Type B pancreatic cell (in vitro differentiated cells): Measurements from ENCODE around the gene GTPBP3. TPM values are rescaled to one million over a fixed set of nuclear protein-coding genes. Genes with fewer than 3 reads are reported as not detected.

ENCODE experiments used
- DNase-seq: peaks from one replicate; pipeline ENCODE4 v3.0.0; 2021; ENCODE audit warnings: mixed read lengths; ENCODE audit not compliant: unreplicated experiment; ENCODE audit errors: extremely low spot score
- H3K27ac Mint-ChIP-seq: 2 replicates; pipeline ENCODE4 v1.8.0; 2021; ENCODE audit warnings: mild to moderate bottlenecking, mixed read lengths
- H3K27me3 Mint-ChIP-seq: 2 replicates; pipeline ENCODE4 v1.8.0; 2021; ENCODE audit warnings: mixed read lengths
- H3K36me3 Mint-ChIP-seq: 2 replicates; pipeline ENCODE4 v1.8.0; 2021; ENCODE audit warnings: mixed read lengths
- H3K4me1 Mint-ChIP-seq: one replicate; pipeline ENCODE4 v1.8.0; 2021; ENCODE audit warnings: mixed read lengths; ENCODE audit not compliant: unreplicated experiment
- H3K4me3 Mint-ChIP-seq: 2 replicates; pipeline ENCODE4 v1.8.0; 2021; ENCODE audit warnings: mild to moderate bottlenecking, mixed read lengths
- H3K9me3 Mint-ChIP-seq: 2 replicates; pipeline ENCODE4 v1.8.0; 2021; ENCODE audit warnings: mixed read lengths
- total RNA-seq: library from RNA; stranded (reverse); gene quantifications from 2 replicates; pipeline ENCODE4 v1.2.1, GENCODE V29; 2021; ENCODE audit warnings: low replicate concordance
- TF ChIP-seq, protein P1 (sequence below): fragments of 200-600 bp; sonication (generic); conservative IDR thresholded peaks from 2 replicates; pipeline ENCODE4 v1.5.0; 2021; ENCODE audit warnings: antibody characterized with exemption, mild to moderate bottlenecking

The GTPBP3 gene
- total RNA-seq, 1 donor from 2014 or later = 48.4 TPM

DNA sequence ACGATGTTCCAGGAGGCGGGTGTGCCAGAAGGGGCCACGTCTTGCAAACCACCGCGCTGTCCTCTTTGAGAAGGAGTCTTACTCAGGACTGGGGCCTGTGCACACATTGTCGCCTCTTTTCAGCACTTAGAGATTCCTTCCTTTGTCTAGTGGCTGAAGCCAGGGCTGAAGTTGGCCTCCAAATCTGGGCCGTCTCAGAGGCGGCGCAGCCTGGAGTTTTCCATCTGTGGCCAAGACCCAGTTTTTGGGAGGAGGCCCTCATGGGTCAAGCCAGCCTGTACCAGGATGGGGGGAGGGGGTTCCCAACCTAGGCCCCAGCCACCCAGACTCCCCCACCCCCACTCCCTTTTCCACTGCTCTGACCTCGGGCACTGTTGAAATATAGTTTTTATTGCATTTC, 14.5 kb upstream of the GTPBP3 start:
- DNase-seq = no peak
- peaks cover 3% of the 10 kb centered on the region for H3K36me3 Mint-ChIP-seq
- no peak overlapping the region for H3K4me3 Mint-ChIP-seq
- peak overlapping the region; percentile 74 for H3K27ac Mint-ChIP-seq
- no peaks in the 10 kb centered on the region for H3K9me3 Mint-ChIP-seq
- peaks cover 2% of the 10 kb centered on the region for H3K27me3 Mint-ChIP-seq
- H3K4me1 Mint-ChIP-seq = peaks cover 4% of the 10 kb centered on the region
- TF ChIP-seq, protein P1, sequence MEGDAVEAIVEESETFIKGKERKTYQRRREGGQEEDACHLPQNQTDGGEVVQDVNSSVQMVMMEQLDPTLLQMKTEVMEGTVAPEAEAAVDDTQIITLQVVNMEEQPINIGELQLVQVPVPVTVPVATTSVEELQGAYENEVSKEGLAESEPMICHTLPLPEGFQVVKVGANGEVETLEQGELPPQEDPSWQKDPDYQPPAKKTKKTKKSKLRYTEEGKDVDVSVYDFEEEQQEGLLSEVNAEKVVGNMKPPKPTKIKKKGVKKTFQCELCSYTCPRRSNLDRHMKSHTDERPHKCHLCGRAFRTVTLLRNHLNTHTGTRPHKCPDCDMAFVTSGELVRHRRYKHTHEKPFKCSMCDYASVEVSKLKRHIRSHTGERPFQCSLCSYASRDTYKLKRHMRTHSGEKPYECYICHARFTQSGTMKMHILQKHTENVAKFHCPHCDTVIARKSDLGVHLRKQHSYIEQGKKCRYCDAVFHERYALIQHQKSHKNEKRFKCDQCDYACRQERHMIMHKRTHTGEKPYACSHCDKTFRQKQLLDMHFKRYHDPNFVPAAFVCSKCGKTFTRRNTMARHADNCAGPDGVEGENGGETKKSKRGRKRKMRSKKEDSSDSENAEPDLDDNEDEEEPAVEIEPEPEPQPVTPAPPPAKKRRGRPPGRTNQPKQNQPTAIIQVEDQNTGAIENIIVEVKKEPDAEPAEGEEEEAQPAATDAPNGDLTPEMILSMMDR = no peak

DNA sequence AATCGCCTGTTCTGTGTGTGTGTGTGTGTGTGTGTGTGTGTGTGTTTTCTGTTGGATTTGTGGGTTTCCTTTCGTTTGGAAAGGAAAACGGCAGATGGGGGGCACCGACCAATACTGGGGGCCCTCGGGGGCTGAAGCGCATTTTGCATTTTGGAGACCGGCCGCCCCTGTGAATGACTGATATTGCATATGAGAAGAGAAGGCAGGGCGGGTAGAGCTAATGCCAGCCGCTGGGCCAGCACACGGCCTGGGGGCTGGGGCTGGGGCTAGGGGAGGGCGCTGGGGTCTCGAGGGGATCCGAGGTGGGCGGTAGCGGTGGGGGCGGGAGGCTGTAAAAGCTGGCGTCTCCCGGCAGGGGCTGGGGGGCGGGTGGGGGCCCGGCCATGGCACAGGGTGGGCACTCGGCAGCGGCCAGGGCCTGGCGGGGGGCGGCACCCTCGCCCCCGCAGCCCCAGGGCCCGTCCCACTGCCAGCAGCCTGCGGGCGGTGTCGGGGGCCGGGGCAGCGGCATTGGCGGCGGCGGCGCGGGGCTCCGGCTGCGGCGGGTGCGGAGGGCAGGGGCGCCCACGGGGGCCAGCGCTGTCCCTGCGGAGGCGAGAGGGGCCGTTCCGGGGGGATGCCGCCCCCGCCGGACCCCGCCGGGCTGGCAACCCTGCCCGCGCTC, 13.9 kb upstream of the GTPBP3 start:
- H3K4me3 Mint-ChIP-seq = no peak overlapping the region
- H3K9me3 Mint-ChIP-seq = no peaks in the 10 kb centered on the region
- H3K36me3 Mint-ChIP-seq = peaks cover 3% of the 10 kb centered on the region
- TF ChIP-seq, protein P1 = no peak
- no peak overlapping the region for H3K27ac Mint-ChIP-seq
- no peak for DNase-seq
- H3K27me3 Mint-ChIP-seq = peaks cover 3% of the 10 kb centered on the region
- H3K4me1 Mint-ChIP-seq = peaks cover 5% of the 10 kb centered on the region

DNA sequence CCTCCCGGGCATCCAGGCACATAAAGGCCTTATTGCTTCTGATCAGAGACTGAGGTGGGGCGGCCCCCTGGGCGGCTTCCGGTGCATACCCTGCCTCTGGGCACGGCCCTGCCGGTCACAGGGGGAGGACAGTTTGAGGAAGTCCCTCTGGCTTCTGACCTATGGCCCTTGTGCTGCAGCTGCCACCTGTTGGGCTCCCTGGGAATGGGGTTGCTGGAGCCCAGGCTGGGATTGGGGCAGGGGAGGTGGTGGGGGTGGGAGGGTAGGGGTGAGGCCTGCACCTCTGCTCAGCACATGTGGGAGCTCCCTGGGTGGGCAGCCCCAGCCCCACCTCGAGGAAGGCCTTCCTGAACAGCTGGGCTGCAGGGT, 13.4 kb upstream of the GTPBP3 start:
- Mint-ChIP-seq H3K9me3 (no peaks in the 10 kb centered on the region), H3K4me1 (peaks cover 5% of the 10 kb centered on the region), H3K27ac (no peak overlapping the region), H3K36me3 (peaks cover 3% of the 10 kb centered on the region), H3K4me3 (no peak overlapping the region), H3K27me3 (peaks cover 3% of the 10 kb centered on the region)
- TF ChIP-seq, protein P1 = no peak
- no peak for DNase-seq

DNA sequence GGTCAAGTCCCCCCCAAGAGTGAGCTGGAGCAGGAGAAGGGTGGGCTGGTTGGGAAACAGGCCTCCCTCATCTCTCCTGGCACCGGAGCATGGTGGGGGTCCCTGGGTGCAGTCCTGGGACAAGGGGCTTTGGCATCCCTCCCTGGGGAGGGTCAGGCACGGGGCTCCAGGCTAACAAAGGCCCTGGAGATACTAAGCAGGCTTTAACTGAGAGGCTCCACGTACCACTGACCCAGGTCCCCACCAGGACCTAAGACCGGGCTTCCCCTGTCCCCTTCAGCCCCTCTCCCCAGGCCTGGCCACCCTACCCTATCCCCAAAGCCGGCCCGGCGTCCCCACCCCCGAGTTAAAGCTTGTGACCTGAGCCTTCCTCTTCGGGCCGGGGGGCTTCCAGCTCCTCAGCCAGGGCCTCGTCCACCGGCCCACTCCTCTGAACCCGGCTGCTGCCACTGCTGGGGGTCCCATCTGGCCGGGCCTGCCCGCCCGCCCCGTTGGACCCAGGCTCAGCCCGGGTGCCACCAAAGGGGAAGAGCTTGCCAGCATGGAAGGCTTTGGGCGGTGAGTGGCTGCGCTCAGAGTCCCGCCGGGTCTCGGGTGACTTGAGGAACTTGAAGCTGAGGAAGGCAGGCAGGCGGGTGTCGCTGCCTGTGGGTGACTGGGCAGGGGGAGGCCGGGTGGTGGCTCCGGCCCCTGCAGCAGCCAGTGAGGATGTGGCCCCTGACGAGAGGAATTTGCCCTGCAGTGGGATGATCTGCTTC, 12.8 kb upstream of the GTPBP3 start:
- no peak overlapping the region for H3K4me3 Mint-ChIP-seq
- no peak for DNase-seq
- TF ChIP-seq, protein P1 = no peak
- no peaks in the 10 kb centered on the region for H3K9me3 Mint-ChIP-seq
- H3K36me3 Mint-ChIP-seq = peaks cover 3% of the 10 kb centered on the region
- H3K27ac Mint-ChIP-seq = no peak overlapping the region
- H3K4me1 Mint-ChIP-seq = peaks cover 5% of the 10 kb centered on the region
- peaks cover 3% of the 10 kb centered on the region for H3K27me3 Mint-ChIP-seq

DNA sequence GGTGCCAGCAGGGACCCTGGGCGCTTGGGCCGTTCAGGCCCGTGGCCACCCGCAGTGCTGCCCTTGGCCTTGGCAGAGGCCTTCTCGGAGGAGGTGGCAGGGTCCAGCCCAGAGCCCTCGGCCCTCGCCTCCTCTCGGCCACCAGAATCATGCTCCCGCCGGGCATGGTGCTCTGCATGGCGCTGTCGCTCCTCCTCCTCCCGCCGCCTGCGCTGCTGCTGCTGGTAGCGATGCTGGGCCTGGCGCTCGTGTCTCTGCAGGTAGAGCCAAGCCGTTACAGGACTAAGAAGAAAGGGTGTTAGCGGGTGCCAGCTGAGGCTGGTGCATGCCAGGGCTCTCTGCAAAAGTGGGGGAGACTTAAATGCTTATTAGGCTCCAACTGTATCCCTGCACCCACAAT, 12.2 kb upstream of the GTPBP3 start:
- H3K27ac Mint-ChIP-seq = no peak overlapping the region

More for the DNA sequence above, 12.2 kb upstream of the GTPBP3 start:
- H3K4me3 Mint-ChIP-seq = no peak overlapping the region
- peaks cover 3% of the 10 kb centered on the region for H3K36me3 Mint-ChIP-seq
- TF ChIP-seq, protein P1 = no peak
- H3K4me1 Mint-ChIP-seq = peaks cover 5% of the 10 kb centered on the region
- no peak for DNase-seq
- H3K9me3 Mint-ChIP-seq = no peaks in the 10 kb centered on the region
- peaks cover 7% of the 10 kb centered on the region for H3K27me3 Mint-ChIP-seq
